Epithelial cell of prostate (primary cell): Measurements from ENCODE around the gene SYNJ2.

Source experiments
- DNase-seq: peaks from one replicate; pipeline ENCODE4 v3.0.0-alpha.2; 2011; ENCODE audit warnings: low read depth, low spot score
- H3K27ac ChIP-seq: fragments of 450-650 bp; 2 replicates; pipeline ENCODE4 v1.5.1; 2017; ENCODE audit warnings: mild to moderate bottlenecking

SYNJ2 gene

GRCh38 chr6:158104696-158105095 is 123.0 kb downstream of the SYNJ2 start:
- no peak for DNase-seq
- H3K27ac ChIP-seq, result no peak overlapping the region

- no peak for DNase-seq
- H3K27ac ChIP-seq, result no peak overlapping the region
Observed at GRCh38 chr6:158109748-158110147, 128.1 kb downstream of the SYNJ2 start.

DNA sequence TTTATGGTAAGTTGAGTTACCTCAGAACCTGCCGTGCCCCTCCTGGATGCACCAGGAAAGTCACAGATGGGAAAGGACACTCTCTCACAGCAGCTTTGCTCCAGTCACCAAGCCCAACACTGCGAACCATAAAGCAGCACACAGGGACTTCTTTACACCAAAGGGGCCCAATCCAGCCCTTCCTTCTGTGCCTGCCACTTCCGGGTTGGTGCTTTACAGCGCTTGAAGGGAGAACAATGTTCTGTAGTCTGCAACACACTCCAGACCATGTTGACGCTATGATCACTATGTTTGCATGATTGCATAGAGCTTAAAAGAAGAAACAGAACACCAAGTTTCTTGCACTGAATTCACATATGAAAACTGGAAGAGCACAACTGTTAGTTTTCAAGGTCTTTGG is 129.3 kb downstream of the SYNJ2 start:
- no peak overlapping the region for H3K27ac ChIP-seq
- no peak for DNase-seq

DNA sequence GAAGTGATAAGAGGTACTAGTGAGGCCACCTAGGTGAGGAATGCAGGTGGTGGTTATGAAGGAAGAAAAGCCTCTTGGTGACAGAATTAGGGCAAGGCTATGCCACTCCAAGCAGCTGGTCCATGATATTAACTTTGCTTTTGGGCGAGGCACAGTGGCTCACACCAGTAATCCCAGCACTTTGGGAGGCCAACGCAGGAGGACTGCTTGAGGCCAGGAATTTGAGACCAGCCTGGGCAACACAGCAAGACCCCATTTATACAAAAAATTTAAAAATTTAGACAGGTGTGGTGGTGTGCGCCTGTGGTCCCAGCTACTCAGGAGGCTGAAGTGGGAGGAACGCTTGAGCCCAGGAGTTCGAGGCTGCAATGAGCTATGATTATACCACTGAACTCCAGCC is 130.3 kb downstream of the SYNJ2 start:
- DNase-seq, result no peak
- H3K27ac ChIP-seq, result no peak overlapping the region

GRCh38 chr6:158113802-158114201 is 132.1 kb downstream of the SYNJ2 start:
- DNase-seq, result no peak
- no peak overlapping the region for H3K27ac ChIP-seq

GRCh38 chr6:158115102-158115501 is 133.4 kb downstream of the SYNJ2 start:
- no peak overlapping the region for H3K27ac ChIP-seq
- DNase-seq, result no peak

DNA sequence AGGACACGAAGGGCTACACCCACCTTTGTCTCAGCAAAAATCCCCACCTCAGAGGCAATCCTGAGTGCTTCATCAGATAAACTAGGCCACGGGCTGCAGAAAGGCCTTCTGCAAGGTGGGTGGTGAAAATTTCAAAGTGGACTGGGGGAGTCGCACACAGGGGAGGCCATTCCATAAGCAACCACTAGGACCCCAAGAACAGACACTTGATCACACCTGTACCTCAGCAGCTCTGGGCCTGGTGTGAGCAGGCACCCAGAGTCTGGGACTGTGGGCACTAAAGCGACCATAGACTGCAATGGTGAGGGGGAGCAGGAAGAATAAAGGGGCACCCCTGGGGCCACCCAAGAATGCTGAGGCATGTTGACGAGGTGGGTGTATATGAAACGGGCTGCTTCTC is 133.8 kb downstream of the SYNJ2 start:
- H3K27ac ChIP-seq, result no peak overlapping the region
- DNase-seq, result no peak

DNA sequence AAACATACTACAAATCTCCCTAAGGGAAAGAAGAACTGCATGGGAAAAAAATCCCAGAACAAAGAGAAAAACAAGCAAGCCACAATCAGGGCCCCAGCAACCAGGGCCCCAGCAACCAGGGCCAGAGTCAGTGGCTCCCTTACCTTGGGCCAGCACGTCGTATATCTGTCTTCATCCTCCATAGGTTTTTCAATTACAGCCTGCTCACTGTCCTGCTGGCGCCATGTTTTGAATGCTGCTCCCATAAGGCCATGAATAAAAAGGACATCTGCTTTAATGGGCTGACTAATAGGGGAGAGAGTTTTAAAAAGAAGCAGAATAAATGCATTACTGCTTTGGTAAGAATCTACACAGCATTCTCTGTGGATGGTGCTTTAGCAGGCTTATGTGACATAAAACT is 137.2 kb downstream of the SYNJ2 start:
- H3K27ac ChIP-seq, result no peak overlapping the region
- no peak for DNase-seq

- no peak for DNase-seq
Observed at GRCh38 chr6:158121335-158121734, 139.7 kb downstream of the SYNJ2 start.

GRCh38 chr6:158122048-158122447 is 140.4 kb downstream of the SYNJ2 start:
- peak overlapping the region; percentile 73 for H3K27ac ChIP-seq
- DNase-seq, result peak; percentile 73

More at GRCh38 chr6:158121335-158121734, 139.7 kb downstream of the SYNJ2 start:
- peak overlapping the region; percentile 73 for H3K27ac ChIP-seq

GRCh38 chr6:158124288-158124687 is 142.6 kb downstream of the SYNJ2 start:
- DNase-seq, result no peak
- no peak overlapping the region for H3K27ac ChIP-seq

DNA sequence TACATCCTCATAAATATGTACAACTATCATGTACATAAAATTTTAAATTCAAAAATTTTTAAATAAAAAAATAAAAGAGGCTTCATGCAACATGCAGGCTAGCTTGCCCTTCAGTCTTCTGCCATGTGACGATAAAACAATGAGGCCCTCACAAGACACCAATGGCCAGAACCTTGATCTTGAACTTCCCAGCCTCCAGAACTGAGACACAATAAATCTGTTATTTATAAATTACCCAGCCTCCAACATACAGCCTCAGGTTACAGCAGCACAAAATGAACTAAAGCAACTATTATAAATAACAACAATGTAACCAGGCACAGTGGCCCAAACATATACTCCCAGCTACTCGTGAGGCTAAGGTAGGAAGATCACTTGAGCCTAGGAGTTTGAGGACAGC is 143.6 kb downstream of the SYNJ2 start:
- DNase-seq, result no peak
- H3K27ac ChIP-seq, result no peak overlapping the region

DNA sequence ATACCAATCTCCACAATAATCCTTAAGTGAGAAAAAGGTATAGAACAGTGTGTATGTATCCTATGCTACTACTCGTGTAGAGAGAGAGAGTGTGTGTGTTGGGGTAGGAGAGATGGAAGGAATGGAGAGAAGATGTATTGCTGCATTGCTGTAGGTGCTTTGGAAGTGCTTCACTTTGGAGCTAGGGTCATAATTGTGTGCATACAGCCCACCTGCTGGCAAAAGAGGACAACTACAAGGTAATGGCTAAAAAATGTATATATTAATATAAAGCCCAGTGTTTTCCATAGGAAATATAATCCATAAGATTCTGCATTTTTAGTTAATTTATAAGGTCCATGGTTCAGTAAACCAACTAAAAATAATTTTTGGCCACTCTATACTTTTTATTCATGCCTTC is 150.3 kb downstream of the SYNJ2 start:
- no peak for DNase-seq

GRCh38 chr6:158142789-158143188 is 161.1 kb downstream of the SYNJ2 start:
- peak overlapping the region; percentile 45 for H3K27ac ChIP-seq
- peak; percentile 90 for DNase-seq

More for the DNA sequence above, 150.3 kb downstream of the SYNJ2 start:
- no peak overlapping the region for H3K27ac ChIP-seq

GRCh38 chr6:158143700-158144099 is 162.0 kb downstream of the SYNJ2 start:
- H3K27ac ChIP-seq, result peak overlapping the region; percentile 45
- DNase-seq, result no peak
